Astrocyte (in vitro differentiated cells and primary cell): ENCODE measurements around the gene EPX. TPM values are rescaled to one million over a fixed set of nuclear protein-coding genes. Genes with fewer than 3 reads are reported as not detected.

ENCODE experiments used
- DNase-seq: peaks from one replicate; pipeline ENCODE4 v3.0.0-alpha.2; 2010; ENCODE audit warnings: low read depth
- FAIRE-seq: peaks from 2 replicates; lab custom pipeline; 2011; peaks lifted over from hg19 to GRCh38; lab: Jason Lieb, UNC
- H2AFZ ChIP-seq: 2 replicates; pipeline ENCODE4 v1.6.0; 2012; ENCODE audit warnings: low read depth, low read length, inconsistent platforms
- H3K27ac ChIP-seq: 2 replicates; pipeline ENCODE4 v1.5.1; 2011; ENCODE audit warnings: low read depth, low read length, inconsistent platforms
- H3K27me3 ChIP-seq: 2 replicates; pipeline ENCODE4 v1.6.0; 2011; ENCODE audit warnings: low read length, inconsistent platforms; ENCODE audit not compliant: insufficient read depth
- H3K36me3 ChIP-seq: 2 replicates; pipeline ENCODE4 v1.5.1; 2011; ENCODE audit warnings: low read length, inconsistent platforms; ENCODE audit not compliant: insufficient read depth
- H3K4me1 ChIP-seq: 2 replicates; pipeline ENCODE4 v1.5.1; 2011; ENCODE audit warnings: low read length, inconsistent platforms; ENCODE audit not compliant: insufficient read depth
- H3K4me2 ChIP-seq: 2 replicates; pipeline ENCODE4 v1.6.0; 2012; ENCODE audit warnings: low read length, inconsistent platforms
- H3K4me3 ChIP-seq: 2 replicates; pipeline ENCODE4 v1.5.1; 2011; ENCODE audit warnings: low read depth, mild to moderate bottlenecking, low read length, inconsistent platforms; ENCODE audit not compliant: insufficient read depth
- H3K79me2 ChIP-seq: 2 replicates; pipeline ENCODE4 v1.6.0; 2012; ENCODE audit warnings: mild to moderate bottlenecking, low read length, inconsistent platforms; ENCODE audit not compliant: insufficient read depth
- H3K9ac ChIP-seq: 2 replicates; pipeline ENCODE4 v1.6.0; 2012; ENCODE audit warnings: mild to moderate bottlenecking, low read length, inconsistent platforms
- H3K9me3 ChIP-seq: 2 replicates; pipeline ENCODE4 v1.5.1; 2012; ENCODE audit warnings: low read depth, mild to moderate bottlenecking, low read length, inconsistent platforms; ENCODE audit not compliant: insufficient read depth
- H4K20me1 ChIP-seq: 2 replicates; pipeline ENCODE4 v1.6.0; 2012; ENCODE audit warnings: low read length, inconsistent platforms; ENCODE audit not compliant: insufficient read depth
- H3K27ac Mint-ChIP-seq: one replicate; pipeline ENCODE4 v1.8.0; 2021; ENCODE audit warnings: mild to moderate bottlenecking, mixed read lengths; ENCODE audit not compliant: unreplicated experiment
- H3K27me3 Mint-ChIP-seq: one replicate; pipeline ENCODE4 v1.8.0; 2021; ENCODE audit warnings: low read depth, mixed read lengths; ENCODE audit not compliant: unreplicated experiment
- H3K36me3 Mint-ChIP-seq: one replicate; pipeline ENCODE4 v1.8.0; 2021; ENCODE audit warnings: low read depth, mixed read lengths; ENCODE audit not compliant: unreplicated experiment
- H3K4me1 Mint-ChIP-seq: one replicate; pipeline ENCODE4 v1.8.0; 2021; ENCODE audit warnings: low read depth, mixed read lengths; ENCODE audit not compliant: unreplicated experiment
- H3K4me3 Mint-ChIP-seq: one replicate; pipeline ENCODE4 v1.8.0; 2021; ENCODE audit warnings: mild to moderate bottlenecking, moderate library complexity, mixed read lengths; ENCODE audit not compliant: unreplicated experiment
- H3K9me3 Mint-ChIP-seq: one replicate; pipeline ENCODE4 v1.8.0; 2021; ENCODE audit warnings: mild to moderate bottlenecking, mixed read lengths; ENCODE audit not compliant: unreplicated experiment
- CTCF ChIP-seq: IDR thresholded peaks from 2 replicates; pipeline ENCODE4 v1.5.1; 2011; ENCODE audit warnings: low read depth, mild to moderate bottlenecking, inconsistent platforms, low read length, moderate library complexity; ENCODE audit not compliant: insufficient read depth
- EZH2 ChIP-seq: IDR thresholded peaks from 2 replicates; pipeline ENCODE4 v1.6.1; 2012; ENCODE audit warnings: mild to moderate bottlenecking, low read length, inconsistent platforms; ENCODE audit not compliant: insufficient read depth
- total RNA-seq: library from RNA; stranded (reverse); gene quantifications from 2 replicates; pipeline ENCODE4 v1.2.1, GENCODE V29; 2021

Gene EPX
- total RNA-seq, 1 donor from 2014 or later, result not detected

DNA sequence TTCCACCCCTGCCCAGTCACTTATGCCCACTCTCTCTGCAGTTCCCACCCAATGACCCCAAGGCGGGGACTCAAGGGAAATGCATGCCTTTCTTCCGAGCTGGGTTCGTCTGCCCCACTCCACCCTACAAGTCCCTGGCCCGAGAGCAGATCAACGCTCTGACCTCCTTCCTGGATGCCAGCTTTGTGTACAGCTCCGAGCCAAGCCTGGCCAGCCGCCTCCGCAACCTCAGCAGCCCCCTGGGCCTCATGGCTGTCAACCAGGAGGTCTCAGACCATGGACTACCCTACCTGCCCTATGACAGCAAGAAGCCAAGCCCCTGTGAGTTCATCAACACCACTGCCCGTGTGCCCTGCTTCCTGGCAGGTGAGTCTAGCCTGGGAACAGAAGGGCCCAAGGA lies 59.6 kb downstream of the EPX start:
- H4K20me1 ChIP-seq, result no peaks in the 10 kb centered on the region
- Mint-ChIP-seq H3K36me3 (peaks cover 2% of the 10 kb centered on the region), H3K4me3 (no peak overlapping the region), H3K4me1 (no peaks in the 10 kb centered on the region), H3K9me3 (peaks cover 6% of the 10 kb centered on the region), H3K27ac (no peak overlapping the region), H3K27me3 (peaks cover 69% of the 10 kb centered on the region)
- no peak overlapping the region for H3K27ac ChIP-seq
- no peak overlapping the region for H3K4me2 ChIP-seq
- H3K36me3 ChIP-seq, result no peaks in the 10 kb centered on the region
- peaks cover 40% of the 10 kb centered on the region for H3K27me3 ChIP-seq
- DNase-seq (no peak), FAIRE-seq (no peak)
- no peak overlapping the region for H2AFZ ChIP-seq
- no peaks in the 10 kb centered on the region for H3K4me1 ChIP-seq
- no peak overlapping the region for H3K4me3 ChIP-seq
- no peak for TF ChIP-seq EZH2
- no peak for TF ChIP-seq CTCF
- no peaks in the 10 kb centered on the region for H3K9me3 ChIP-seq
- no peak overlapping the region for H3K9ac ChIP-seq
- no peaks in the 10 kb centered on the region for H3K79me2 ChIP-seq

- no peak overlapping the region for H2AFZ ChIP-seq
- Mint-ChIP-seq H3K36me3 (peaks cover 2% of the 10 kb centered on the region), H3K4me1 (no peaks in the 10 kb centered on the region), H3K4me3 (no peak overlapping the region), H3K27me3 (peaks cover 68% of the 10 kb centered on the region), H3K27ac (no peak overlapping the region), H3K9me3 (peaks cover 6% of the 10 kb centered on the region)
- TF ChIP-seq EZH2 (no peak), CTCF (no peak)
- no peaks in the 10 kb centered on the region for H3K9me3 ChIP-seq
- no peaks in the 10 kb centered on the region for H4K20me1 ChIP-seq
- no peak overlapping the region for H3K27ac ChIP-seq
- H3K27me3 ChIP-seq, result peaks cover 34% of the 10 kb centered on the region
- no peaks in the 10 kb centered on the region for H3K36me3 ChIP-seq
- no peaks in the 10 kb centered on the region for H3K79me2 ChIP-seq
- no peak overlapping the region for H3K9ac ChIP-seq
- H3K4me2 ChIP-seq, result no peak overlapping the region
- H3K4me1 ChIP-seq, result no peaks in the 10 kb centered on the region
- DNase-seq (no peak), FAIRE-seq (no peak)
- no peak overlapping the region for H3K4me3 ChIP-seq
Measured at GRCh38 chr17:58253082-58253481, 60.6 kb downstream of the EPX start.

Other genes with a start within 250 kb of the EPX start
- gene CUEDC1, start 237.3 kb upstream of the EPX start, total RNA-seq, result 37.4 and 43.7 TPM in 2 replicates
- gene VEZF1, start 204.5 kb upstream of the EPX start, total RNA-seq, result 42.0 and 50.9 TPM in 2 replicates
- 170 and 196 TPM in 2 replicates for gene SRSF1, start 185.5 kb upstream of the EPX start, total RNA-seq
- gene DYNLL2, start 109.3 kb upstream of the EPX start, total RNA-seq, result 24.9 and 29.4 TPM in 2 replicates
- gene OR4D1, start 44.3 kb upstream of the EPX start, total RNA-seq, result not detected in 2 replicates
- gene OR4D2, start 25.7 kb upstream of the EPX start, total RNA-seq, result not detected in 2 replicates
- 12.0 and 12.7 TPM in 2 replicates for gene MKS1, start 26.5 kb downstream of the EPX start, total RNA-seq
- gene LPO, start 45.9 kb downstream of the EPX start, total RNA-seq, result not detected in 2 replicates
- gene MPO, start 88.2 kb downstream of the EPX start, total RNA-seq, result not detected in 2 replicates
- 0.60 and 0.79 TPM in 2 replicates for gene TSPOAP1, start 136.1 kb downstream of the EPX start, total RNA-seq
- 97.1 and 108 TPM in 2 replicates for gene SUPT4H1, start 159.5 kb downstream of the EPX start, total RNA-seq
- 1.2 TPM in 2 replicates for gene RNF43, start 224.8 kb downstream of the EPX start, total RNA-seq